D721Med (cell line): Measurements from ENCODE around the gene FSIP1.

Experiments used
- DNase-seq: peaks from one replicate; pipeline ENCODE4 v3.0.0; 2011; ENCODE audit warnings: low spot score; ENCODE audit not compliant: insufficient read length
- FAIRE-seq: peaks from 2 replicates; lab custom pipeline; 2011; peaks lifted over from hg19 to GRCh38; lab: Jason Lieb, UNC
- CTCF ChIP-seq: IDR thresholded peaks from 2 replicates; pipeline ENCODE4 v1.5.1; 2012; ENCODE audit warnings: mild to moderate bottlenecking, control low read depth; ENCODE audit not compliant: insufficient read depth; ENCODE audit errors: missing control alignments

The FSIP1 gene

DNA sequence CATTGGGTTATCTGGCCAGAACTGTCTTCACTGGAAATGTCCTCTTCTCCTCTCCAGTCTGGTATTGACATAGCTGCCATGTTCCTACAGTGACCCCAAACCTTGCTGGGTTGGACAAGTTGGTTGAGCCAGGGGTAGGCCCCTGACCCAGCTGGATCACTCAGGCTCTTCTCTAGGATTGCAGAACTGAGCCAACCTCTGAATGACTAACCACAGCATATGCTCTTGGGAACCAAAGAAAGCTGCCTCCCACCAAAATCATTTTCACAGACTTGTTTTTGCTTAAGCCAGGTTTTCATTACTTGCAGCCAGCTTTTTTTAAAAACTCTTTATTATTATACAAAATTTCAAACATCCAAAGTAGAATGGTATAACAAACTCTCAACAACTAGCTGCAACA, 41.4 kb downstream of the FSIP1 start:
- FAIRE-seq (no peak), DNase-seq (no peak)
- TF ChIP-seq CTCF = no peak

- TF ChIP-seq CTCF = no peak
- FAIRE-seq (no peak), DNase-seq (no peak)
These were observed 43.6 kb downstream of the FSIP1 start for GRCh38 chr15:39738998-39739397.

DNA sequence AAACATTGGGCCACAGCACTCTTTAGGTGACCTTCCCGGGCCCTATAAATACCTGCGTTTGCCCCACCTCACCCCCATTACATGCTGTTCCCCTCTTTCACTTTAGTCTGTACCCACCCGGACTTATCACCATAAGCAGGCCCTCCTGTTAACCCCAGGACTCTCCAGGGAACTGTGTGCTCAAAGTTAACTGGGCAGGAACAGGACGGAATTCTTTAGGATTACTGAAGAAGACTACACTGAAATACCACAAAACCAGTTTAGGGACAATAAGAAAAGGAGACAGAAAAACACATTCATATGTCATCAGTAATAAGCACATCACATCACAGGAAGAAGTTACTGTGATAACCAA, 45.5 kb downstream of the FSIP1 start:
- TF ChIP-seq CTCF = no peak
- FAIRE-seq (no peak), DNase-seq (no peak)

DNA sequence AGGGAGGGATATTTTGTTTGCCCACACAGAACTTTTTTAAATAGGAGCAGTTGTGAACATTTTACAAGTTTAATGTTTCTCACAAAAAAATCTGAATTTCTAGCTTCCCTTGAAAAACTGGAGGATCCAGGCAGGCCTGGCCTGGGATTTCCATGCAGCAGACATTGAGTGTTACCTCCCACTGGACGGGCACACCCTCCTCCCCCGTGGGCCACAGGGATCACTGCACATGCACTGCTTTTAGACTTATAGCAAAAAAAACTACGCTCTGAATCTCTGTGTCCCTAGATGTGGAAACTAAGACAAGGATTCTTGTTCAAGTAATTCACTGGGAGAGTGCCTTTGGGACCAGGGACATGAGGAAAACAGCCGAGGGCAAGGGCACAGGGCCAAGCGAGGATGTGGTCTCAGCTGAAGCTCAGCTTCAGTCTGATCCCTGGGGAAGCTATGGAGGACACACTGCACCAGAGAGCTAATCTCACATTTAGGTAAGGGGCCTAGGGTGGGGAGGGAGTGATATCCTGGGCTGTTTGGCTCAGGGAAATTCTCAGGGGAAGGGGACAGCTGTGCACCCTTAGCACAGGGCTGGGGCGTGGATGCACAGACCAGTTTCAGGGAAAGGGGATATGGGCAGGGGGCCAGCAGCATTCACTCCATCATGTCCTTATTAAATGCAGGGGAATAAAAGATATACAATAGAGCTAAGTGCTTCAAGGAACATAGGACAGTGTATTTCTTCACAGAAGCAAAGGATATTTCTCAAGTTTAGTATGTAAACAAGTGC, 46.0 kb downstream of the FSIP1 start:
- no peak for FAIRE-seq
- TF ChIP-seq CTCF = no peak
- no peak for DNase-seq

- DNase-seq (no peak), FAIRE-seq (no peak)
- no peak for TF ChIP-seq CTCF
These were observed 47.4 kb downstream of the FSIP1 start for GRCh38 chr15:39735120-39735717.

DNA sequence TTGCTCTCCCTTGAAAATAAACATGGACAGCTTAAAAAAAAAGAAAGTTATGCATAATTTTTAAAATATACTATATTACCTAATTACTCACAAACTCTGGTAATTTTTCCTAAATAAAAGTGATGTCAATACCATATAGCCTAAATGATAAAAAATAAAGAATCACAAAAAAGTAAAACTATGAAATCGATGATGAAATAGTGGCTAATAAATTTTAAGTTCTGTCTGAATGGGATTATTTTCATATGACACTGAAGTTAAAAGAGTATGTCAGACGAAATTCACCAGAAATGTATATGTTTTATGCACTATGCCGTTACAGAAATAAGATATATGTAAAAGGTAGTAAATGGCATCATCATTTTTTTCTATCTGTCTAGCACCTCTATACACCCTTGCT, 51.4 kb downstream of the FSIP1 start:
- no peak for TF ChIP-seq CTCF
- FAIRE-seq = no peak

DNA sequence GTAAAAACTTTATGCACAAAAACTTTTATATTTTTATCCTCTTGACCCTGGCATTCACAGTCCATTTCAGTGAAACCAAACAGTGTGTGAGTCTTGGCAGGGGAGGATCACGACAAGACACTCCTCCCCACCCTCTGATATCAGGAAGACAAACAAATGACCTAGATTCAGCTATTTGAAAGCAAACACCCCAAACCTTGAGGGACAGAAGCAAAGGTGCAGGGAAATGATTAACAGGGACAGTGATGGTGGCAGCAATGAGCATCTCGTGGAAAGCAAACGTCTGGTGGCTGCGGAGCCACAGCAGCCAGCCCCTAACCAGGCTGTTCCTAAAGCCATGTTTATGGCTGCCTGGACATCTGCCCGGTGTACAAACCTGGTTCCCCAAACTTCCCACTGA, 52.1 kb downstream of the FSIP1 start:
- no peak for TF ChIP-seq CTCF
- FAIRE-seq (no peak), DNase-seq (no peak)

More for the DNA sequence above, 51.4 kb downstream of the FSIP1 start:
- no peak for DNase-seq
